ENCODE results near the gene CD101.

GRCh38 chr1:117032266-117032665 is 30.7 kb downstream of the CD101 start:
- TF ChIP-seq, protein P1, sequence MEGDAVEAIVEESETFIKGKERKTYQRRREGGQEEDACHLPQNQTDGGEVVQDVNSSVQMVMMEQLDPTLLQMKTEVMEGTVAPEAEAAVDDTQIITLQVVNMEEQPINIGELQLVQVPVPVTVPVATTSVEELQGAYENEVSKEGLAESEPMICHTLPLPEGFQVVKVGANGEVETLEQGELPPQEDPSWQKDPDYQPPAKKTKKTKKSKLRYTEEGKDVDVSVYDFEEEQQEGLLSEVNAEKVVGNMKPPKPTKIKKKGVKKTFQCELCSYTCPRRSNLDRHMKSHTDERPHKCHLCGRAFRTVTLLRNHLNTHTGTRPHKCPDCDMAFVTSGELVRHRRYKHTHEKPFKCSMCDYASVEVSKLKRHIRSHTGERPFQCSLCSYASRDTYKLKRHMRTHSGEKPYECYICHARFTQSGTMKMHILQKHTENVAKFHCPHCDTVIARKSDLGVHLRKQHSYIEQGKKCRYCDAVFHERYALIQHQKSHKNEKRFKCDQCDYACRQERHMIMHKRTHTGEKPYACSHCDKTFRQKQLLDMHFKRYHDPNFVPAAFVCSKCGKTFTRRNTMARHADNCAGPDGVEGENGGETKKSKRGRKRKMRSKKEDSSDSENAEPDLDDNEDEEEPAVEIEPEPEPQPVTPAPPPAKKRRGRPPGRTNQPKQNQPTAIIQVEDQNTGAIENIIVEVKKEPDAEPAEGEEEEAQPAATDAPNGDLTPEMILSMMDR (IDR thresholded peaks at IDR 0.05; ENCODE audit: borderline replicate concordance, extremely low read depth, low read length, poor library complexity, severe bottlenecking), result no peak
- TF ChIP-seq EZH2 (IDR thresholded peaks at IDR 0.05; ENCODE audit: borderline replicate concordance, low read depth, low read length, severe bottlenecking), result no peak

Data from DND-41 (cell line).